ENCODE results near the gene SEZ6L.

Gene SEZ6L

GRCh38 chr22:26235792-26236487 is 66.7 kb downstream of the SEZ6L start:
- no peak for TF ChIP-seq CTCF (IDR thresholded peaks at IDR 0.05; ENCODE audit: poor library complexity, severe bottlenecking)
- Histone ChIP-seq H3K27ac (ENCODE audit: poor library complexity, severe bottlenecking) (no peak overlapping the region), H3K9me3 (ENCODE audit: severe bottlenecking) (no peaks in the 10 kb centered on the region), H3K4me3 (ENCODE audit: severe bottlenecking) (no peak overlapping the region), H3K4me1 (ENCODE audit: insufficient read depth, poor library complexity, severe bottlenecking) (no peaks in the 10 kb centered on the region), H3K36me3 (ENCODE audit: low read depth) (no peaks in the 10 kb centered on the region), H3K27me3 (ENCODE audit: insufficient read depth, poor library complexity, severe bottlenecking) (no peaks in the 10 kb centered on the region)
- DNase-seq (ENCODE audit: low spot score) (no peak), ATAC-seq (ENCODE audit: low read depth) (no peak)

- DNase-seq (ENCODE audit: low spot score) (no peak), ATAC-seq (ENCODE audit: low read depth) (no peak)
- Histone ChIP-seq H3K36me3 (ENCODE audit: low read depth) (no peaks in the 10 kb centered on the region), H3K4me3 (ENCODE audit: severe bottlenecking) (no peak overlapping the region), H3K9me3 (ENCODE audit: severe bottlenecking) (no peaks in the 10 kb centered on the region), H3K4me1 (ENCODE audit: insufficient read depth, poor library complexity, severe bottlenecking) (no peaks in the 10 kb centered on the region), H3K27ac (ENCODE audit: poor library complexity, severe bottlenecking) (no peak overlapping the region), H3K27me3 (ENCODE audit: insufficient read depth, poor library complexity, severe bottlenecking) (no peaks in the 10 kb centered on the region)
- no peak for TF ChIP-seq CTCF (IDR thresholded peaks at IDR 0.05; ENCODE audit: poor library complexity, severe bottlenecking)
Measured at GRCh38 chr22:26236991-26237390, 67.7 kb downstream of the SEZ6L start.

GRCh38 chr22:26238596-26238995 is 69.3 kb downstream of the SEZ6L start:
- TF ChIP-seq CTCF (IDR thresholded peaks at IDR 0.05; ENCODE audit: poor library complexity, severe bottlenecking), result no peak
- no peaks in the 10 kb centered on the region for H3K9me3 ChIP-seq (ENCODE audit: severe bottlenecking)
- no peak overlapping the region for H3K27ac ChIP-seq (ENCODE audit: poor library complexity, severe bottlenecking)
- no peak for DNase-seq (ENCODE audit: low spot score)
- no peak for ATAC-seq (ENCODE audit: low read depth)
- H3K27me3 ChIP-seq (ENCODE audit: insufficient read depth, poor library complexity, severe bottlenecking), result peaks cover 7% of the 10 kb centered on the region
- H3K36me3 ChIP-seq (ENCODE audit: low read depth), result no peaks in the 10 kb centered on the region
- H3K4me3 ChIP-seq (ENCODE audit: severe bottlenecking), result no peak overlapping the region
- H3K4me1 ChIP-seq (ENCODE audit: insufficient read depth, poor library complexity, severe bottlenecking), result no peaks in the 10 kb centered on the region

GRCh38 chr22:26239581-26239980 is 70.3 kb downstream of the SEZ6L start:
- H3K9me3 ChIP-seq (ENCODE audit: severe bottlenecking), result no peaks in the 10 kb centered on the region
- no peaks in the 10 kb centered on the region for H3K4me1 ChIP-seq (ENCODE audit: insufficient read depth, poor library complexity, severe bottlenecking)
- TF ChIP-seq CTCF (IDR thresholded peaks at IDR 0.05; ENCODE audit: poor library complexity, severe bottlenecking), result no peak
- DNase-seq (ENCODE audit: low spot score) (no peak), ATAC-seq (ENCODE audit: low read depth) (no peak)
- H3K4me3 ChIP-seq (ENCODE audit: severe bottlenecking), result no peak overlapping the region
- peaks cover 11% of the 10 kb centered on the region for H3K27me3 ChIP-seq (ENCODE audit: insufficient read depth, poor library complexity, severe bottlenecking)
- no peaks in the 10 kb centered on the region for H3K36me3 ChIP-seq (ENCODE audit: low read depth)
- H3K27ac ChIP-seq (ENCODE audit: poor library complexity, severe bottlenecking), result no peak overlapping the region

GRCh38 chr22:26241361-26241760 is 72.1 kb downstream of the SEZ6L start:
- TF ChIP-seq CTCF (IDR thresholded peaks at IDR 0.05; ENCODE audit: poor library complexity, severe bottlenecking), result no peak
- Histone ChIP-seq H3K27me3 (ENCODE audit: insufficient read depth, poor library complexity, severe bottlenecking) (peaks cover 25% of the 10 kb centered on the region), H3K4me1 (ENCODE audit: insufficient read depth, poor library complexity, severe bottlenecking) (no peaks in the 10 kb centered on the region), H3K27ac (ENCODE audit: poor library complexity, severe bottlenecking) (no peak overlapping the region), H3K36me3 (ENCODE audit: low read depth) (no peaks in the 10 kb centered on the region), H3K9me3 (ENCODE audit: severe bottlenecking) (no peaks in the 10 kb centered on the region), H3K4me3 (ENCODE audit: severe bottlenecking) (no peak overlapping the region)
- DNase-seq (ENCODE audit: low spot score) (no peak), ATAC-seq (ENCODE audit: low read depth) (no peak)
